Stimulated activated CD8-positive, alpha-beta memory T cell treated with anti-CD3 and anti-CD28 coated beads, Interleukin-7, amount 100 ng/mL, for 48 hours (primary cell): ENCODE results near the gene GMNN.

ENCODE experiments used
- DNase-seq, 2 donors: peaks; one replicate each; pipeline ENCODE4 v3.0.0-alpha.2; 2020; ENCODE audit warnings: low read depth in 1 of 2; ENCODE audit errors: extremely low read depth in 1 of 2

Gene GMNN

DNA sequence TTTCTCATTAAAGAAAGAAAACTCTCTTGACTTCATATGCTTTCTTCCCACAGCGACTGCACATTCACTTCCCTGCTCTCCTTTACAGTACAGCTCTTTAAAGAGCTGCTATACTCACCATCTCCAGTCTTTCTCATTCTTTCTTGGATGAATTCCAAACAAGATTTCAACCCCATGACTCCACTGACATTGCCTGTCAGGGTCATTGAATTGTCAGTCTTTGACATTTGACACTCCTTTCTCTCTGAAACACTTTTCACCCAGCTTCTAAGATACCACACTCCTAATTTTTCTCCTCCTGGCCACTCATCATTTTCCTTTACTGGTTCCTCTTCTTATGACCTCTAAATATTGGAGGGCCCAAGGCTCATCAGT lies 24.8 kb downstream of the GMNN start:
- no peak for DNase-seq

DNA sequence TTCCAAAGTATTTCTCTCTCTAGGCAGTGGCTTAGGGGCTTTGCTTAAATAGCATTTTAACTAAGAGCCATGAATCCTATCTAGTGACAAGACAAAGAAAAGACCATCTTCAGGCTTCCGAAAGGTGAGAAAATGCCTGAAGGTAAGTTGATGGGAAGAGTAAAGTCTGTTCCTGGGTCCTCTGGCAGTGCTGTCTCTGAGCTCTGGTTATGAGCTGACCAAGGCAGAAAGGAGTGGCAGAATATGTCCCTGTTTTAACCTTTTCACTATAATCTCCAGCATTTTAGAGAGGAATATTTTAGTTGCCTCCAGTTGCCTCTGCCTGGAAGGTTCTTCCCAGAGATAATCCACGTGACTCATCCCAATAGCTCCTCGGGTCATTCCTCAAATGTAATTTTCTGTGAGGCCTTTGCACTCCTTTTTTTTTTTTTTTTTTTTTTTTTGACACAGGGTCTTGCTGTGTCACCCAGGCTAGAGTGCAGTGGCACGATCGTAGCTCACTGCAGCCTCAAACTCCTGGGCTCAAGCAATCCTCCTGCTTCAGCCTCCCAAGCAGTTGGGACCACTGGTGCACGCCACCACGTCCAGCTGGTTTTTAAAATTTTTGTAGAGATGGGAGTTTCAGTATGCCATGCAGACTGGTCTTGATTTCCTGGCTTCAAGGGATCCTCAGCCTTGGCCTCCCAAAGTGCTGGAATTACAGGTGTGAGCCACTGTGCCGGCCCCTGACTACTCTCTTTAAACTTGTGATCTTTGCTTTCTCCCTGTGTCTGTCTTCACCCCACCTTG lies 27.7 kb downstream of the GMNN start:
- DNase-seq, result no peak

DNA sequence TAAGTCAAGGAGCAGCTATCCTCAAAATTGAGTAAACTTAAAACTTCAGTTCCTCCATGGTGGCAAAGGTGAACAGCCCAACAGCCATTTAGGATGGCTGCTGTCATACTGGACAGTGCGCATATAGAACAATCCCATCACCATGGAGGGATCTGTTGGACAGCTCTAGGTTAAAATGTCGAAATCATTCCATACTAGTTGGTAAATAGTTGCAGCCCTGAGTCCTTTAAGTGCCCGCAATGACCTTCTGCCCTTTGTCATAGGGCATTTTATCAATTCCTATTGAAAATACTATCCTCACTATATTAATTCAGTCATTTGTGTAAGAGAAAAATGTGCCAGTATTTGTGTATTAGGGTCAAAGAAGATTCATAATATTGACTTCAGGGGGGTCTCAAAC lies 32.8 kb downstream of the GMNN start:
- no peak for DNase-seq

DNA sequence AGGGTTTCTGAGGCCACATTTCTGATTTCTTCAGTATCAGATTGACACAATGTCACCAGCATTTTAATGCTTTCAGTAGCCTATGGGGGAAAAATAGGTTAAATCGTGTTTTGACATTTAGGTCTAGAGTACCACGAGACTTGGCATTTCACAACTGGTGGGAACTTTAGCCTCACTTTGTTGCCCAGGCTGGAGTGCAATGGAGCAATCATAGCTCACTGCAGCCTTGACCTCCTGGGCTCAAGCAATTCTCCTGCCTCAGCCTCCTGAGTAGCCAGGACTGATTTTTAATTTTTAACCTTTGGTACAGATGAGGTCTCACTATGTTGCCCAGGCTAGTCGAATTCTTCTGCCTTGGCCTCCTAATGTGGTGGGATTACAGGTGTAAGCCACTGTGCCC lies 35.0 kb downstream of the GMNN start:
- no peak for DNase-seq

DNA sequence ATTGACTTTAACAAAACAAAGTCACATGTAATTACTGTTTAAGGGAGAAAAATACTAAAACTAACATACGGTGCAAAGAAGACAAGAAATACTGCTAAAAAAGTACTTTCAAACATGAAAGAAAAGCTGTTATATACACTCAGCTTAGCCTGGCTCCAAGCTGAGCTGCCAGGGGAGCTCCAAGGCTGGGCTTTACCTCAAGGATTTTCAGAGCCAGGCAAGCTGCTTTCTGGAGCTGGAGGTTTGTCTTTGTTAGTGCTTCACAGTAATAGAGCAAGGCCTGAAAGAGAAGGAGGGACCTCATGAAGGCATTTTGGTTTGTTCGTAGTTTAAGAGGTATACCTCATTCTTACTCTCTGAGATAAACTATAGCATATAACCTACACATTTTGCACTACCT lies 43.6 kb downstream of the GMNN start:
- no peak for DNase-seq

DNA sequence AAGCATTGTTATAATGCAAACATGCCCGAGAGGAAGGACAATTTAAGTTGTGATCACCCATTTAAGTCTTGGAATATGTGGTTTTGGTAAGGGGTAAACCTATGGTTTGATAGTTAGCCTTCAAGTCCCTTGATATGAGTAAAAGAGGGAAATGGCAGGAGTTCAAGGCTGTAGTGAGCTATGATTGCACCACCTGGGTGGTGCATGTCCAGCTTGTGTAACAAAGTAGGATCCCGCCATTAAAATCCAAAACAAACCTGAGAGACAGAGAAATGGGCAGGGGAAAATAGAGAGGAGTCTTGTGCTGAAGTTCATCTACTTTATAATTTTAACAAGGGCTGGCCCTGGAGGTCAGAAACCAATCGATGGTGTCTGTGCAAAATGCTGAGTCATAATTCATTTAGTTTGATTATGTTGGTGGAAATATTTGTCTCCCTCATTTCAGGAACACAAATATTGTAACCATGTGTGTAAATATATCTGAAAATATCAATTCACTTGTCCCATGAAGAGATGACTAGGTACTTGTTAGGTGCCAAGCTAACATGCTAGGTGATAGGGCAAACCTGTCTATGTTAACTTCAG lies 47.2 kb downstream of the GMNN start:
- no peak for DNase-seq

DNA sequence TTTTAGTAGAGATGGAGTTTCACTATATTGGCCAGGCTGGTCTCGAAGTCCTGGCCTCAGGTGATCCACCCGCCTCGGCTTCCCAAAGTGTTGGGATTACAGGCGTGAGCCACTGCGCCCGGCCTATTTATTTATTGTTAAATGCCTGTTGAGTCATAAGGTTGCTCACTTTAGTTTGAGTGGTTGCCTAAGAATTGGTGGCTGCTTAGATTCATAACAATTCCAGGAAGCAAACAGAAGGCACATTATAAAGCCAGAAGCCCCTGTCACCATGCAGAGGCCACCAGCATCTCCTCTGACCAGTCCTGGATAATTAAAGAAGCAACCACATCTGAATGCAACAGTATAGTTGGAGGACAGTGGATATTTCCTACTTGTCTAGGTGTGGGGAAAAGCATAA lies 48.0 kb downstream of the GMNN start:
- no peak for DNase-seq

DNA sequence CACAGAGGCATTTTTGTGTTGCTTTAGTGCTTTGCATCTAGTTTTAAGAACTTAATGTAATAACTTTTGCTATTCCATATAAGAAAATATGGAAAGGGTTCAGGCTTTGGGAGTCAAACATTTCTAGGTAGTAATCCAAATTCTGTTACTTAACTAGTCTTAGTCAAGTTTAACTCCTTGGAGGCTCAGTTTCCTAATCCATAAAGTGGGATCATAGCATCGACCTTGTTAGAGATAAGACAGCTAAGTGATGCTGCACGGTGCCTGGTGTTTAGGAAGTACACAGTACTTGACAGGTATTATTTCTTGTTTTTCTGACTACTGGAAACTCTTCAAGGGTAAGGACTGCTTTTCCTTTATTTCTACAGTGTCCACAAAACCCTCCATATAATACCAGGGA lies 48.4 kb downstream of the GMNN start:
- DNase-seq, result no peak

DNA sequence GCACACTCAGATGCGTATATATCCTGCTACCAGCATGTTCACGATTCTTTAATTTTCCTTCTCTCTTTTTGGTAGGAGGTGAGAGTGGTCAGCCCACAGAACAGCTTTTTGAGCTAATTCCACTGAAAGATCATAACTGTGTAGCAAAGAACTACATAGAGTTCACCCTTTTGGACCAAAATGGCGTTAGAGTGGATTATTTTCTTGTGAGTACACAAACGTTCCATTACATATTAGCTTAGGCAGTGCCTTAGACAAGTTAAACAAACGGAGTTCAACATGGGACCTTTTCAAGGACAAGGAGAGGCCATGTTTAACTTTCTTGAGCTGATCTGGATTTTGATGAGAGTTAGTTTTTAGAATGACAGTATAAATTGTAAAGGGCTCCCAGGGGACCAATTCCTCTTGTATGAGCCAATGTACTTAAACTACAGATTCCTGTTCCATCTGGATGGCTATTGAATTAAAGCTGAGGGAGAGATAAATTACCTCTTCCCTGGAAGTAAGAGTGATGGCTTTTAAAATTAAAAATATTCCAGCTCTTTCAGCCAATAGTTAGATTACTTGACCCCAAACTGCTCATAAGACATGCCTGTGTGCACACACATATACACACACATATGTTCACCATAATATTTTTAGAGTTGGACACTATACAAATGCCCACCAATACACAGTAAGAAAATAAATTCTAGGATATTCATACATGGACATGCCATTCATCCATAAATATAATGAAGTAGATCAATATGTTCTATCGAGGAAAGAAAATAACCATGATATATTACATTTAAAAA lies 49.6 kb downstream of the GMNN start:
- no peak for DNase-seq

DNA sequence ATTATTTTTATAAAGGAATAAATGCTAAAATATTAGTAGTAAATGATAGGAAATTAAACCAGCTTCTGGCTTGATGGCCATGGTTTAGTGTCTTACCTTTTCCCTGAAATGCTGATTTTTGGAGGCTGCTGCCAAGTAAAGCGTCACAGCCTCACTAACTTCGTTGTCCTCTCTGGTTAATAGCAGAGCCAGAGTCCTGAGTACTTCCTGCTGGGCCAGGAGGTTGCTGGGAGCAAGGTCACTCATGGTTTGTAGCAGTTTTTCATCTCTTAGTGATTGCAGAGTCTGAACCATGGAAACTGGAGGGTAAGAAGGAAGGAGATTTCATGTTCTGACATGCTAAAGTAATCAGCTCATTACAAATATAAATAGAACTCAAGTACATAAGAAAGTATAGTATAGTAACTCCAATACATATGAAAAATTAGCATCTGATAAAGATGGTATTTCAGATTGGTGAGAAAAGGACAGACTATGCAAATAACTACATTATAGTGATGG lies 50.4 kb downstream of the GMNN start:
- DNase-seq, result no peak

DNA sequence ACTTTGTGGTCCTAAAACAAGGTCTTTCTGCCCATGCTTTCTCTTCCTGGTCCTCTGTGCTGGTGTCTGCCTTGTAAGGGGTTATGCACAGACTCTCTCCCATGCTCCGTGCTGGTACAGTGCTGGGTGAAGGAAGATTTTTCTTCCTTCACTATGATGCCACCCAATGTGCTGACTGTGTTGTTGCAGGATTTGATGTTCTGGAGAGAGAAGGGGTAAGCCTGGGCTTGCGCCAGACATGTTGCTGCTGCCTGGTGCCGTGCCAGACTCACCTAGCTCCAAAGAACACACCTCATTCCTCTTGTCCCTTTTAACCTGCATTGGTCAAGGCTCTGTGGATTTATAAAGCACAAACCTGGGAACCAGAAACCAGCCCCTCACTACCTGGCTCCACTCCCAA lies 52.4 kb downstream of the GMNN start:
- no peak for DNase-seq

DNA sequence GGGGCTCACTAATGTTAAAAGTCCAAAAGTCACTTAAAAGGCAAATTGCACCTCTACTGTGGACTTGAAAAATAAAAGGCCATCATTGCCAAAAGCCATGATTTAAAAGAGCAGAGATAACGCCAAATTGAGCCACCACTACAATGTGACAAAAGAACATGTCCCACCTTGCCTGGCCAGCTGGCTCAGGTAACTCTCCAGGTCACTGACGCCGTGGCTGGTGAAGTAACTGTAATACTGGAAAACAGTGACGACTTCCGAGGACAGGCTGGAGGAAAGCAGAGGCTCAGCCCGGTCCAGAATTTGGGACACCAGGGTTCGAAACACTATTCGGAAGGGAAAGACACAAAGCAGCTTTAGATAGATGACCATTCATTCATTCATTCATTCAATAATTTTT lies 53.2 kb downstream of the GMNN start:
- no peak for DNase-seq

DNA sequence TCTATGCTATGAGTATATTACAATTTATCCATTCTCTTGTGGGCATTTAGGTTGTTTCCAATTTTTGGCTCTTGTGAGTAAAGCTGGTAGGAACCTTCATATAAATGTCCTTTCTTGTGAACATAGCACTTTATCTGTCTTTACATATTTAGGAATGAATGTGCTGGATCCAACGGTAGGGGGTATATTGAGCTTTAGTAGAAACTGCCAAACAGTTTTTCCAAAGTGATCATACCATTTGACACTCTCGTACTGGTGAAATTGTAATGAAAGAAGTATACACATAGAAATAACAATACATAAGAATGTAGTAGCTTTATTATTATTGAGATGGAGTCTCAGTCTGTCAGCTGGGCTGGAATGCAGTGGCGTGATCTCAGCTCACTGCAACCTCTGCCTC lies 54.9 kb downstream of the GMNN start:
- DNase-seq, result no peak

DNA sequence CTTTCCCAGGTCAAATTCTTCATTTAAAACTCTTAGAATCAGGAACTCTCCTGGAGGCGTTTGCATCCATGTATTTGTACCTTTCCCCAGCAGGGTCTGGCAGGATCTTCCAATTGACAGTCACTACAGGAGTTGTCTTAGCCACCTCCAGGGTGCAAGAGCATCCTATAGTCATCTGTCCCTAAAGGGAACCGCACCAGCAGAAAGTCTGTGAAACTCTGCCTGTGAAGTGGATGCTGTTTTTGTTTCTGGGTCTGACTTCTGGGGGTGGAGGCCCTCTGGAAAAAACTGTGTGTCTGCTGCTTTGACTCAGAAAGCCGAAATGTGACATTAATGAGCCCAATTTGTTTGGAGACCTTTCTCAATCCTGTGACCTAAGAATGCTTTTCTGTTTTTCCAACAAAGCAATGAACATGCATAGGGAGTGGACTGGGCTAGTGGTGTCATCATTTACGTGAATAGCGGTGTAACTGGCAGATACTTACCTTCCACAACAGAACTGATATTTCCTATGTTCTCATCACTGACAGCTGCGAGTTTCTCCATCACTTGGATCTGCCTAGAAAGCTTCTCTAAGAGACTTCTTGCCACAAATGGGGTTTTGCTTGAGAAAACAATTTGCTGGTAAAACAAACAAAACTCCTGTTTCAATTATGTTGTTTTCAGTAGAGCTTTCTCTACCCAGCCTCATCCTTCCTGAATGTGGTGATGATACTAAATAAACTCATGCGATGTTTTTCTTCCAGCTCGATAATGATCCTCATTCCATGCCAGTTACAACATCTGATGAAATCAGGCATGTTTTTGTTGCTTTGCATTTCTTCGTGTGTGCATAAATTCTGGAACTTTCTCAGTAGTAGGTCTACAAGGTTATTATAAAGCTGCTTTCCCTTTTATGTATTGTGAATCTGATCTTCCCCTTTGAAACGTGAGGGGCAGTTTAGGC lies 57.3 kb downstream of the GMNN start:
- DNase-seq, result no peak

DNA sequence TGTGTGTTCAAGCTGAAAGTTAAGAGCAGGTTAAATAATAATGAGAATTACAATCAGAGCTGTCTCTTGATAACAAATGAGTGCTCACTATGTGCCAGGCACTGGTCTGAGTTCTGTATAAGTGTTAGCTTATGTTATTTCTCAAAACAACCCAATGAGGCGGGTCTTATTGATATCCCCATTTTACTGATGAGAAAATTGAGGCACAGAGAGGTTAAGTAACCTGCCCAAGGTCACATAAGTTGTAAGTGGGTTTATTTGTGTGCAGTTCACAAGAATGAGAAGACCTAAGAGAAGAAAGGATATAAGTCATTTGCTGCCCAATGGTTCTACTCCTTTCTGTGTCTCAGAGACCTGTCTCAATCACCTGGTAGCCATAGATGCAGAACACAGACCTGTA lies 58.1 kb downstream of the GMNN start:
- DNase-seq, result no peak

DNA sequence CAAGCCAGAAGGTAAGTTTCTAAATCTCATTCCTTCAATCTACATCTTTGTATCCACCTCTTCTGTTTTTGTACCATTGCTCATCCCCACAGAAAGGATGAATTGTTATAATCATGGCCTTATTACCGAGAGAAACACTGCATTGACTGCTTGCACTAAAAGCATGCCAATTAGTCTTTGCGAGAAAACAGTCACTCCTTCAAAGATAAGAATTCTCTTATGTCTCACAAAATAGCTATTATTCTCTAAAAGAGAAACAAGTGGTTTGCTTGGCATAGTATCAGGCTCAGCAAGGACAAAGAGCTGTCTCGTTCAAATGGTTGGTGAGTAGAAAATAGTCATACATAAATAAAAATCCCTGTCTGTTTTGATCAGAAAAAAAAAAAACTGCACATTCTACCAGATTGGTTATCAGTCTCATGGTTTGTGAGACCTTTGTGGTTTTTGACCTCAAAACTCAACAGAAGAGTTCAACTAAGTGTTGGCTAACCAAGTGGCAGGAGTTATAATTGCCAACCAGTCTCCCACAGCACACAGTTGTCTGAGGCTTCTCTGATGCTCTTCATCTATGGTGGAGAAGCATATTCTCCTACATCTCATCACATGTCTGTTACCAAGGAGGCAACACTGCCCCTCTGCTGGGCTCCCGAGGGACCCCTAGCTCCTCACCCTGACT lies 59.1 kb downstream of the GMNN start:
- DNase-seq, result no peak
